NCI-H2107 (cell line): ENCODE results near the gene TUT4.
A peak's percentile ranks its signal among the peaks of the same experiment; 100 is the strongest.

ENCODE experiments used
- DNase-seq: peaks from one replicate; lab custom pipeline; 2025; lab: John Stamatoyannopoulos, UW

TUT4 gene

GRCh38 chr1:52574594-52574993 is 21.7 kb upstream of the TUT4 start:
- DNase-seq: no peak

GRCh38 chr1:52572387-52572786 is 19.5 kb upstream of the TUT4 start:
- no peak for DNase-seq

- no peak for DNase-seq
Measured at GRCh38 chr1:52571783-52572182, 18.9 kb upstream of the TUT4 start.

GRCh38 chr1:52569449-52570210 is 16.7 kb upstream of the TUT4 start:
- no peak for DNase-seq

- no peak for DNase-seq
Measured at GRCh38 chr1:52567943-52568342, 15.1 kb upstream of the TUT4 start.

GRCh38 chr1:52562766-52563165 is 9.9 kb upstream of the TUT4 start:
- no peak for DNase-seq

- DNase-seq: no peak
Measured at GRCh38 chr1:52559875-52560274, 7.0 kb upstream of the TUT4 start.

GRCh38 chr1:52558941-52559340 is 6.0 kb upstream of the TUT4 start:
- DNase-seq: no peak

- DNase-seq: no peak
Measured at GRCh38 chr1:52556641-52557360, 3.9 kb upstream of the TUT4 start.

- peak; percentile 22 for DNase-seq
Measured at GRCh38 chr1:52554756-52555155, 1.9 kb upstream of the TUT4 start.

- no peak for DNase-seq
Measured at GRCh38 chr1:52554267-52554640, 1.4 kb upstream of the TUT4 start.

GRCh38 chr1:52553362-52554266 is 722 bp upstream of the TUT4 start:
- DNase-seq: peak; percentile 62

- DNase-seq: peak; percentile 65
Measured at GRCh38 chr1:52552236-52552504, 722 bp downstream of the TUT4 start.

- peak; percentile 15 for DNase-seq
Measured at GRCh38 chr1:52551507-52552235, 1.2 kb downstream of the TUT4 start.

- DNase-seq: no peak
Measured at GRCh38 chr1:52550447-52550846, 2.4 kb downstream of the TUT4 start.

GRCh38 chr1:52549267-52549666 is 3.6 kb downstream of the TUT4 start:
- DNase-seq: no peak

- no peak for DNase-seq
Measured at GRCh38 chr1:52546852-52547251, 6.0 kb downstream of the TUT4 start.

- no peak for DNase-seq
Measured at GRCh38 chr1:52544665-52545525, 8.0 kb downstream of the TUT4 start.

- no peak for DNase-seq
Measured at GRCh38 chr1:52542085-52542688, 10.7 kb downstream of the TUT4 start.

- no peak for DNase-seq
Measured at GRCh38 chr1:52534928-52535764, 17.7 kb downstream of the TUT4 start.
